Erythroblast (primary cell): ENCODE results near the gene MVD.

Experiments used
- GATA1 ChIP-seq: IDR thresholded peaks from 2 replicates; pipeline ENCODE4 v1.6.1; 2011; ENCODE audit warnings: low read depth, mild to moderate bottlenecking, control low read depth, low read length, moderate library complexity
- POLR2A ChIP-seq: IDR thresholded peaks from 2 replicates; pipeline ENCODE4 v1.6.1; 2011; ENCODE audit warnings: mild to moderate bottlenecking, low read length

DNA sequence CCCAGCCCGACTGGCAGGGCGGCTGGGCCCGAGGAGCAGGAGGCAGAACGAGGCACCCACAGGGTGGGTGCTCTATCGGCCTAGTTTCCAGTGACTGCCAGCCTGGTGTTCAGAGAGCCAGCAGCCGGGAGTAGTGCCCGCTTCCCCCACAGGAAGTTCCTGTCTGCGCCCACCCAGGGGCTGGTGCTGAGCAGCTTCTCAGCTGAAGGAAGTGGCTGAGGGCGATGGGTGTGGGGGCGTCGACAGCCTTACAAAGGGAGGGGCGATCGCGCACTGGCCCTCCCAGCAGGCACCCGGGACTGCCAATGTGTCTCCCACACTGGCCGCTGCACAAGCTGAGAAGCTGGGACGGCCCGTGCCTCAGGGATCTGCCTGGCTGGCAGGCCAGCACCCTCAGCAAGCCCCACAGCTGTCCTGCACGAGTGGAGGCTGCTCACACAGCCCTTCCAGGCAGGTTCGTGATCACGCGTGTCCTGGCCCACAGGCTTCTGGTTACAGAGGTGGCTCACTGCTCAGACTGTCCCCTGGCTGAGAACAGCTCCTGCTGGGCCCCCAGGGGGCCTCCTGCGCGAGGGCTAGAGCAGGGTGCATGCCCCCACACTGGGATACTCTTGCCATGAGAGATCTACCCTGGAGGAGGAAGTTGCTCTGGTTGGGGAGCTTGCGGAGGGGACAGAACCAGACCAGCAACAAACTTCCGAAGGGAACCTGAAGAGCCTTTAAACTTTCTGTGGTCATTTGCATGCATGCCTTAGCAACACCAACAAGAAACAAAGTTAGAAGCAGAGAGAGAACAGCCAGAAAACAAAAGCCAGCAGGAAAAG, 40.8 kb upstream of the MVD start:
- TF ChIP-seq POLR2A (no peak), GATA1 (no peak)
